ENCODE results near the gene RAPGEF6.
"Not testable (repeated sequence)": the region's sequence is repeated elsewhere in the genome, so short reads cannot be mapped to it uniquely, and the experiment has no call there.

The RAPGEF6 gene

GRCh38 chr5:131634238-131634637 is 791 bp downstream of the RAPGEF6 start:
- Histone ChIP-seq H3K27me3 (ENCODE audit: low read depth) (no peaks in the 10 kb centered on the region), H3K4me1 (peaks cover 34% of the 10 kb centered on the region), H3K4me3 (peak overlapping the region; percentile 80), H3K36me3 (replicated peaks) (no peaks in the 10 kb centered on the region), H3K9me3 (no peaks in the 10 kb centered on the region)
- in situ Hi-C loops (cut with MboI; ENCODE audit: low sequenced_read_pairs) = no loop called here
- no peak for DNase-seq (ENCODE audit: low spot score in 2 of 2)

- DNase-seq (ENCODE audit: low spot score in 2 of 2) = no peak
- in situ Hi-C loops (cut with MboI; ENCODE audit: low sequenced_read_pairs) = no loop called here
Observed at GRCh38 chr5:131633830-131634229, 1.2 kb downstream of the RAPGEF6 start.

DNA sequence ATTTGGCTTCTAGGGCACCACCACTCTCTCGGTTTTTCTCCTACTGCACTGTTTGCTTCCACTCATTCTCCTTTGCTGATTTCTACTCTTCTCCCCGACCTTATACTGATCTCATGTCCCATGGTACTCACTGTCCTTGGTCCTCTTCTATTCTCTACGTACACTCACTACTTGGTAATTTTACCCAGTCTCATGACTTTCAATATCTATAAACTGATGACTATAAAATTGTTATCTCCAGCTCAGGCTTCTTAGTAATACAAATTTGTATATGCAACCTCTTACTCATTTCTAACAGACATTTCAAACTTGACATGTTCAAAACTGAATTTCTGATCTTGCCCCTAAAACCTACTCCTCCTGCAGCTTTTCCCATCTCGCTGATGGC is 4.1 kb downstream of the RAPGEF6 start:
- H3K9me3 ChIP-seq = no peaks in the 10 kb centered on the region
- no peaks in the 10 kb centered on the region for H3K27me3 ChIP-seq (ENCODE audit: low read depth)
- in situ Hi-C loops (cut with MboI; ENCODE audit: low sequenced_read_pairs) = no loop called here
- peaks cover 28% of the 10 kb centered on the region for H3K4me1 ChIP-seq
- H3K4me3 ChIP-seq = no peak overlapping the region
- no peak for DNase-seq (ENCODE audit: low spot score in 2 of 2)
- no peaks in the 10 kb centered on the region for H3K36me3 ChIP-seq (replicated peaks)

More at GRCh38 chr5:131633830-131634229, 1.2 kb downstream of the RAPGEF6 start:
- no peaks in the 10 kb centered on the region for H3K27me3 ChIP-seq (ENCODE audit: low read depth)
- no peaks in the 10 kb centered on the region for H3K36me3 ChIP-seq (replicated peaks)
- H3K9me3 ChIP-seq = no peaks in the 10 kb centered on the region
- peak overlapping the region; percentile 80 for H3K4me3 ChIP-seq
- H3K4me1 ChIP-seq = peaks cover 34% of the 10 kb centered on the region

- Histone ChIP-seq H3K9me3 (no peaks in the 10 kb centered on the region), H3K4me1 (peaks cover 27% of the 10 kb centered on the region), H3K4me3 (no peak overlapping the region), H3K36me3 (replicated peaks) (no peaks in the 10 kb centered on the region), H3K27me3 (ENCODE audit: low read depth) (no peaks in the 10 kb centered on the region)
- peak in 1 of 2 experiments; percentile 30 for DNase-seq (ENCODE audit: low spot score in 2 of 2)
- in situ Hi-C loops (cut with MboI; ENCODE audit: low sequenced_read_pairs) = no loop called here
Observed at GRCh38 chr5:131630208-131630962, 4.6 kb downstream of the RAPGEF6 start.

DNA sequence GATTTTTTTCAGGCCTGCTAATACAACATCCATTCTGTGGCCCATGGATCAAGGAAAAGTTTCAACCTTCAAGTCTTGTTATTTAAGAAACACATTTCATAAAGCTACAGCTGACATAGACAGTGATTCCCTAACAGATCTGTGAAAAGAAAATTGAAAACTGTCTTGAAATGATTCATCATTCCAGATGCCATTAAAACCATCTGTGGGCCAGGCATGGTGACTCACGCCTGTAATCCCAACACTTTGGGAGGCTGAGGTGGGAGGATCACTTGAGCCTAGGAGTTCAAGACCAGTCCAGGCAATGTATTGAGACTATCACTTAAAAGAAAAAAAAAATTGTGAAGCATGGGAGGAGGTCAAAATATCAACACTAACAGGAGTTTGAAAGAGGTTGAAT is 6.0 kb downstream of the RAPGEF6 start:
- no peak for DNase-seq (ENCODE audit: low spot score in 2 of 2)
- H3K4me1 ChIP-seq = peaks cover 27% of the 10 kb centered on the region
- H3K9me3 ChIP-seq = no peaks in the 10 kb centered on the region
- no peak overlapping the region for H3K4me3 ChIP-seq
- H3K36me3 ChIP-seq (replicated peaks) = no peaks in the 10 kb centered on the region
- in situ Hi-C loops (cut with MboI; ENCODE audit: low sequenced_read_pairs) = no loop called here
- H3K27me3 ChIP-seq (ENCODE audit: low read depth) = no peaks in the 10 kb centered on the region

DNA sequence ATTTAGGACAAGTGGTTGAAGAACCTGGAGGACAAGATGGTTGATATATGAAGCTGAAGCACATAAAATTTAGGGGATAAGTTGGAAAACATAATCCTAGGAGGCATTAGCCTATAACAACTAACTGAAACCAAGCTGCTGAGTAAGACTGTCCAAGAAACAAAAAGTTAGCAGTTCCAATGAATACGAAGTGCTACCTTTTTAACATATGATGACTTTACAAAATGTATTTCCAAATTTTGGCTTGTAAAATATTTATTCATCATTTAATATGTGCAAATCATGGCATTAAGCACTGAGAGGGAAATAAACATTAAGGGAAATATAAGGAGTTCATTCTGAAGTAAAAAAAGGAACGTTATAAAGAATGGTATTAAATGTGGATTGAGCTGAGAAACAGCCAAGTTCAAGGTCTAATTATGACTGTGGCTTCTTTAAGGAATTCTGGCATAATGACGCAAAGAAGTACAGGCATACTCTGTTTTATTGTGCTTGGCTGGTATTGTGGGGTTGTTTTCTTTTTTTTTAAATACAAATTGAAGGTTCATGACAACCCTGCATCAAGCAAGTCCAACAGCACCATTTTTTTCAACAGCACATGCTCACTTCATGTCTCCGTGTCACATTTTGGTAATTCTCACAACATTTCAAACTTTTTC is 7.7 kb downstream of the RAPGEF6 start:
- Histone ChIP-seq H3K9me3 (no peaks in the 10 kb centered on the region), H3K27me3 (ENCODE audit: low read depth) (no peaks in the 10 kb centered on the region), H3K36me3 (replicated peaks) (0 out of 2 replicates have a peak, but pooled peaks cover 1% of the 10 kb centered on the region), H3K4me1 (peaks cover 22% of the 10 kb centered on the region), H3K4me3 (no peak overlapping the region)
- DNase-seq (ENCODE audit: low spot score in 2 of 2) = no peak
- in situ Hi-C loops (cut with MboI; ENCODE audit: low sequenced_read_pairs) = no loop called here

DNA sequence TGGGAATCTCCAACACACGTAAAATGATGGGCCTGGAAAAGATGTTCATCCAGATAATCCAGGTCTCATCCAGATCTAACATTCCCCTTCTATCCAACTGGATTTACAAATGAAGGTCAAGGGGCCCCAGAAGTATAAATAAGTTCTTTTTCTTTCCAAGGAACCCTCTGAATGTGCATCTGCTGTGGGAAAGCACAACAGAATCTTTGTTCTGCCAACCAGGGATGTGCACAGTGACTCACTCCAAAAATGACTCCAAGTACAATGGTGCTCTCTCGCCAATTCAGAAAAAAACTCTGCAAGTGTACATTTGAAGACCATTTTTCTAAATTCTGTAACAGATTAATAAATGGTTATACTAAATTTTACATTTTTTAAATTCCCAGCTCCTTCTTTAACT is 12.4 kb downstream of the RAPGEF6 start:
- no peaks in the 10 kb centered on the region for H3K27me3 ChIP-seq (ENCODE audit: low read depth)
- H3K4me3 ChIP-seq = no peak overlapping the region
- 0 out of 2 replicates have a peak, but pooled peaks cover 3% of the 10 kb centered on the region for H3K36me3 ChIP-seq (replicated peaks)
- H3K4me1 ChIP-seq = no peaks in the 10 kb centered on the region
- in situ Hi-C loops (cut with MboI; ENCODE audit: low sequenced_read_pairs) = no loop called here
- H3K9me3 ChIP-seq = no peaks in the 10 kb centered on the region
- no peak for DNase-seq (ENCODE audit: low spot score in 2 of 2)

GRCh38 chr5:131621164-131621563 is 13.9 kb downstream of the RAPGEF6 start:
- H3K4me1 ChIP-seq; DNase-seq (ENCODE audit: low spot score in 2 of 2); H3K4me3 ChIP-seq; H3K9me3 ChIP-seq; H3K36me3 ChIP-seq (replicated peaks); in situ Hi-C loops (cut with MboI; ENCODE audit: low sequenced_read_pairs); H3K27me3 ChIP-seq (ENCODE audit: low read depth): not testable (repeated sequence)

DNA sequence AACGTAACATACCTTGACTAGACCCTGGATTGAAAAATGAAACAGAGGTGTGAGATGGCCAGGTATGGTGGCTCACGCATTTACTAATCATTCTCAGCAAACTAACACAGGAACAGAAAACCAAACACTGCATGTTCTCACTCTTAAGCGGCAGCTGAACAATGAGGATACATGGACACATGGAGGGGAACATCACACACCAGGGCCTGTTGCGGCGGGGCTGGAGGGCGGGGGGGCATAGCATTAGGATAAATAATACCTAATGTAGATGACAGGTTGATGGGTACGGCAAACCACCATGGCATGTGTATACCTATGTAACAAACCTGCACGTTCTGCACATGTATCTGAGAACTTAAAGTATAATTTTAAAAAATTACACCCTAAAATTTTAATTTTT is 15.9 kb downstream of the RAPGEF6 start:
- Histone ChIP-seq H3K27me3 (ENCODE audit: low read depth) (no peaks in the 10 kb centered on the region), H3K4me1 (peaks cover 15% of the 10 kb centered on the region), H3K9me3 (peaks cover 3% of the 10 kb centered on the region; the same call in 1 of the 2 replicates), H3K4me3 (no peak overlapping the region), H3K36me3 (replicated peaks) (0 out of 2 replicates have a peak, but pooled peaks cover 3% of the 10 kb centered on the region)
- in situ Hi-C loops (cut with MboI; ENCODE audit: low sequenced_read_pairs) = no loop called here
- no peak for DNase-seq (ENCODE audit: low spot score in 2 of 2)

DNA sequence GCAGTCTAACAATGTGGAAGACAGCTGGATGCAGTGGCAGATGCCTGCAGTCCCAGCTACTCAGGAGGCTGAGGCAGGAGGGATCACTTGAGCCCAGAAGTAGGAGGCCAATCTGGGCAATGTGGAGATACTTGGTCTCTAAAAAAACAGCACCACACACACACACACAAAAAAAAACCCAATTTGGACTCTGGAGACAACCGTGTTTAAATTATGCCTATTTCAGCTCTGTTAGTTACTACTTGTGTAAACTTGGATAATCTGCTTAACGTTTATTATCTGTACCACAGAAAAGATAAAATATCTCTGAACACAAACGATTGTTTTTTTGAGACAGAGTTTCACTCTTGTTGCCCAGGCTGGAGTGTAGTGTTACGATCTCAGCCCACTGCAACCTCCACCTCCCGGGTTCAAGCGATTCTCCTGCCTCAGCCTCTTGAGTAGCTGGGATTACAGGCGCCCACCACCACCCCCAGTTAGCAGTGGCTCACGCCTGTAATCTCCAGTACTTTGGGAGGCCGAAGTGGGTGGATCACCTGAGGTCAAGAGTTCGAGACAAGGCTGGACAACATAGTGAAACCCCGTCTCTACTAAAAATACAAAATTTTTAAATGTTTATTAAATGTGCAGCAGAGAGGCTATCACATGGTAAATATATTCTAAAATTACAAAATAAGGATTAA is 17.7 kb downstream of the RAPGEF6 start:
- in situ Hi-C loops (cut with MboI; ENCODE audit: low sequenced_read_pairs) = no loop called here

GRCh38 chr5:131615957-131616356 is 19.1 kb downstream of the RAPGEF6 start:
- H3K4me1 ChIP-seq = peaks cover 15% of the 10 kb centered on the region
- H3K36me3 ChIP-seq (replicated peaks) = no peaks in the 10 kb centered on the region
- in situ Hi-C loops (cut with MboI; ENCODE audit: low sequenced_read_pairs) = no loop called here
- no peak overlapping the region for H3K4me3 ChIP-seq
- DNase-seq (ENCODE audit: low spot score in 2 of 2) = no peak
- H3K9me3 ChIP-seq = peaks cover 3% of the 10 kb centered on the region; the same call in 1 of the 2 replicates
- H3K27me3 ChIP-seq (ENCODE audit: low read depth) = no peaks in the 10 kb centered on the region

More for the DNA sequence above, 17.7 kb downstream of the RAPGEF6 start:
- Histone ChIP-seq H3K4me1 (peaks cover 15% of the 10 kb centered on the region), H3K36me3 (replicated peaks) (0 out of 2 replicates have a peak, but pooled peaks cover 2% of the 10 kb centered on the region), H3K9me3 (peaks cover 3% of the 10 kb centered on the region; the same call in 1 of the 2 replicates), H3K27me3 (ENCODE audit: low read depth) (no peaks in the 10 kb centered on the region), H3K4me3 (no peak overlapping the region)
- no peak for DNase-seq (ENCODE audit: low spot score in 2 of 2)

DNA sequence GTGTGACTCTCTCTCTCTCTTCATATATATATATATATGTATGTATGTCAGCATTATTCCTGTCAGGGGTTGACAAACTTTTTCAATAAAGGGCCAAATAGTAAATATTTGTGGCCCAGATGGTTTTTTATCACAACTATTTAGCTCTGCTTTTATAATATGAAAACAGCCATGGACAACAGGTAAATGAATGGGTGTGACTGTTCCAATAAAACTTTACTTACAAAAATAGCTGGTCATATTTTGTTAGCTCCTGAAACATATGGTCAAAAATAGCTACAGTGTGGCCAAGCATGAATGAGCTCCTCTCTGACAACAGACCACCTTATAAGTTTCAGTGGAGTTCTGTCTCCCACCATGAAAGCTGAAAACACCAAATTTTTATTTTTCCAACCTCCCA is 21.6 kb downstream of the RAPGEF6 start:
- no peaks in the 10 kb centered on the region for H3K27me3 ChIP-seq (ENCODE audit: low read depth)
- peaks cover 21% of the 10 kb centered on the region for H3K4me1 ChIP-seq
- no peak overlapping the region for H3K4me3 ChIP-seq
- no peaks in the 10 kb centered on the region for H3K36me3 ChIP-seq (replicated peaks)
- H3K9me3 ChIP-seq = peaks cover 3% of the 10 kb centered on the region; the same call in 1 of the 2 replicates
- DNase-seq (ENCODE audit: low spot score in 2 of 2) = no peak
- in situ Hi-C loops (cut with MboI; ENCODE audit: low sequenced_read_pairs) = no loop called here

DNA sequence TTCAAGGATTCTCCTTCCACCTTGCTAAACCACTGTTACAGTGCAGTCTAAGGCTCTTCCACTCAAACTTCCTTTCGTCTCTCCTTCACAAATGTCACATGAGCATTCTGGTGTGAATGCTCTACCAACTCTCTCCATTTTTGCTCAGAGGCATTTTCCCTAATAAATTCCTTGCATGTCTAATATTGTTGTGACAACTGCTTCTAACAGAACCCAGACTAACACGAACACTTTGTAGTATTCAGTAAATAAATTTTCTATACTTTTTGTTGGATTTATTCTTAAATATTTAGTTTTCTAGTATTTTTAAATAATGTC is 24.0 kb downstream of the RAPGEF6 start:
- Histone ChIP-seq H3K4me1 (peaks cover 18% of the 10 kb centered on the region), H3K9me3 (peaks cover 3% of the 10 kb centered on the region; the same call in 1 of the 2 replicates), H3K4me3 (no peak overlapping the region), H3K36me3 (replicated peaks) (no peaks in the 10 kb centered on the region), H3K27me3 (ENCODE audit: low read depth) (no peaks in the 10 kb centered on the region)
- DNase-seq (ENCODE audit: low spot score in 2 of 2) = no peak
- in situ Hi-C loops (cut with MboI; ENCODE audit: low sequenced_read_pairs) = no loop called here

Measured in HAP-1 (cell line).